Measurements from ENCODE around the gene SMPDL3B. TPM values are rescaled to one million over a fixed set of nuclear protein-coding genes. Genes with fewer than 3 reads are reported as not detected.

Gene SMPDL3B
- total RNA-seq, 1 experiment from 2014 or later = 11.7 TPM

DNA sequence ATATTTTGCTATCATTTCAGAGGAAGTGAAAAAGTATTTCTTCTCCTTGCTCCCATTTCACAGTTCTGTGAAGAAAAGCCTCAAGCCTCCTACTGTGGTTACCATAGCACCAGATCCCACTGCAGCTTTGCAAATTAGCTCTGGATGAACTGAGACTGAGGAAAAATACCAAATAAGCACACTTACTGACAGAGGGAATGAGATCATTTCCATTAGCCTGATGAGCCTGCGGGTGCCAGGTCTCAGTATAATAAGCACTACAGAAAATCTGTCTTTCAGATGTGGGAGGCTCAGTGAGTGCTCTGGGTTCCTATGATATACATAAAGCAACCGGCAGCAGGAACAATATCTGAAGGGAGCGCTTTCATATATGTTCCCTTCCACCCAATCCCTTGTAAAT, 46.3 kb downstream of the SMPDL3B start:
- ChIA-PET POLR2A (no interaction called here), CTCF (interaction anchor here (0.6 kb wide), 1 partner anchor 13 kb away, joined by 3 read pairs; no protein-coding TSS in a partner anchor)
- no peaks in the 10 kb centered on the region for H3K9me3 ChIP-seq
- H3K27me3 ChIP-seq (replicated peaks; ENCODE audit: control insufficient read depth, insufficient read depth, low read length) = no peaks in the 10 kb centered on the region
- DNase-seq = no peak
- H3K4me1 ChIP-seq = no peaks in the 10 kb centered on the region
- no TSS peak for BruUV-seq (replicated peaks)
- peaks cover 14% of the 10 kb centered on the region for H3K36me3 Mint-ChIP-seq (ENCODE audit: insufficient read depth, unreplicated experiment)
- no peaks in the 10 kb centered on the region for H3K4me1 Mint-ChIP-seq (ENCODE audit: low read depth, unreplicated experiment)
- H3K9me3 Mint-ChIP-seq (ENCODE audit: unreplicated experiment) = no peaks in the 10 kb centered on the region
- H3K27ac Mint-ChIP-seq (ENCODE audit: unreplicated experiment) = no peak overlapping the region
- H3K4me3 ChIP-seq (ENCODE audit: low read depth, low read length) = no peak overlapping the region
- no peaks in the 10 kb centered on the region for H3K36me3 ChIP-seq (ENCODE audit: control insufficient read depth, insufficient read depth, low read length)
- TF ChIP-seq, protein P1, sequence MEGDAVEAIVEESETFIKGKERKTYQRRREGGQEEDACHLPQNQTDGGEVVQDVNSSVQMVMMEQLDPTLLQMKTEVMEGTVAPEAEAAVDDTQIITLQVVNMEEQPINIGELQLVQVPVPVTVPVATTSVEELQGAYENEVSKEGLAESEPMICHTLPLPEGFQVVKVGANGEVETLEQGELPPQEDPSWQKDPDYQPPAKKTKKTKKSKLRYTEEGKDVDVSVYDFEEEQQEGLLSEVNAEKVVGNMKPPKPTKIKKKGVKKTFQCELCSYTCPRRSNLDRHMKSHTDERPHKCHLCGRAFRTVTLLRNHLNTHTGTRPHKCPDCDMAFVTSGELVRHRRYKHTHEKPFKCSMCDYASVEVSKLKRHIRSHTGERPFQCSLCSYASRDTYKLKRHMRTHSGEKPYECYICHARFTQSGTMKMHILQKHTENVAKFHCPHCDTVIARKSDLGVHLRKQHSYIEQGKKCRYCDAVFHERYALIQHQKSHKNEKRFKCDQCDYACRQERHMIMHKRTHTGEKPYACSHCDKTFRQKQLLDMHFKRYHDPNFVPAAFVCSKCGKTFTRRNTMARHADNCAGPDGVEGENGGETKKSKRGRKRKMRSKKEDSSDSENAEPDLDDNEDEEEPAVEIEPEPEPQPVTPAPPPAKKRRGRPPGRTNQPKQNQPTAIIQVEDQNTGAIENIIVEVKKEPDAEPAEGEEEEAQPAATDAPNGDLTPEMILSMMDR (IDR thresholded peaks at IDR 0.05; ENCODE audit: insufficient read depth in 1 of 2, low read depth in 1 of 2, low read length in 1 of 2, severe bottlenecking in 1 of 2, unreplicated experiment in 1 of 2) = no peak
- intact Hi-C loops (cut with micrococcal nuclease; ENCODE audit: unreplicated experiment) = no loop called here
- H3K27me3 Mint-ChIP-seq (ENCODE audit: insufficient read depth, unreplicated experiment) = no peaks in the 10 kb centered on the region
- no peak overlapping the region for H3K4me3 Mint-ChIP-seq (ENCODE audit: unreplicated experiment)

DNA sequence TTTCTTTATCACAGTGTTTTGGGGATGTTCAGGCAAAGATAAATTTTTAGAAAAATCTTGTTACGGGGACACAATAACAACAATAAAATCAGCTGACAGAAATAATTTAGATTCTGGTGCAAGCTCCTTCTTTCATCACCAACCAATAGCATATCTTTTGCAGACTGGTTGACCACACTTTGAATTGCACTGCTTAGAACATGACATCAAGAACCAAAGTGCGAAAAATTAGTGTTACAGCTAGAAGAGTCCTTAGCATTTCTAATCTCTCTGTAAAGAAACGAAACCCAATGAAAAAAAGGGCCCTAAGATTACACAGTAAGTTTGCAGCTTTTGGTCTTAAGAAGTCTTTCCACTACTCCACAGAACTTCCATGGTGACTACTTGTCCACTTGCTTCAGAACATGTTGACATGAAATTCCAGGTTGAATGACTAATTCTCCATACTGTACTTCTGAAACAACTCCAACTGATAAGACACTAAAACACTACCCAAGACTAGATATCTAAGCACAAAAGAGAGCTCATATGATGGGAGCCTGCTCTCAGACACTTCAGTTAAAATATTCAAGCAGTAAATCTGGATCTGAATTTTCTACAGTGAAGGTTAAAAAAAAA, 56.2 kb downstream of the SMPDL3B start:
- peaks cover 16% of the 10 kb centered on the region for H3K36me3 Mint-ChIP-seq (ENCODE audit: insufficient read depth, unreplicated experiment)
- H3K9me3 ChIP-seq = no peaks in the 10 kb centered on the region
- DNase-seq = no peak
- H3K27me3 Mint-ChIP-seq (ENCODE audit: insufficient read depth, unreplicated experiment) = no peaks in the 10 kb centered on the region
- no TSS peak for BruUV-seq (replicated peaks)
- H3K4me3 ChIP-seq (ENCODE audit: low read depth, low read length) = no peak overlapping the region
- no peak overlapping the region for H3K4me3 Mint-ChIP-seq (ENCODE audit: unreplicated experiment)
- CTCF ChIA-PET = no interaction called here
- intact Hi-C loops (cut with micrococcal nuclease; ENCODE audit: unreplicated experiment) = no loop called here
- TF ChIP-seq, protein P1 (IDR thresholded peaks at IDR 0.05; ENCODE audit: insufficient read depth in 1 of 2, low read depth in 1 of 2, low read length in 1 of 2, severe bottlenecking in 1 of 2, unreplicated experiment in 1 of 2) = no peak
- no peak overlapping the region for H3K27ac Mint-ChIP-seq (ENCODE audit: unreplicated experiment)
- no peaks in the 10 kb centered on the region for H3K4me1 Mint-ChIP-seq (ENCODE audit: low read depth, unreplicated experiment)
- no peaks in the 10 kb centered on the region for H3K27me3 ChIP-seq (replicated peaks; ENCODE audit: control insufficient read depth, insufficient read depth, low read length)
- H3K4me1 ChIP-seq = no peaks in the 10 kb centered on the region
- POLR2A ChIA-PET = no interaction called here
- no peaks in the 10 kb centered on the region for H3K36me3 ChIP-seq (ENCODE audit: control insufficient read depth, insufficient read depth, low read length)
- no peaks in the 10 kb centered on the region for H3K9me3 Mint-ChIP-seq (ENCODE audit: unreplicated experiment)

DNA sequence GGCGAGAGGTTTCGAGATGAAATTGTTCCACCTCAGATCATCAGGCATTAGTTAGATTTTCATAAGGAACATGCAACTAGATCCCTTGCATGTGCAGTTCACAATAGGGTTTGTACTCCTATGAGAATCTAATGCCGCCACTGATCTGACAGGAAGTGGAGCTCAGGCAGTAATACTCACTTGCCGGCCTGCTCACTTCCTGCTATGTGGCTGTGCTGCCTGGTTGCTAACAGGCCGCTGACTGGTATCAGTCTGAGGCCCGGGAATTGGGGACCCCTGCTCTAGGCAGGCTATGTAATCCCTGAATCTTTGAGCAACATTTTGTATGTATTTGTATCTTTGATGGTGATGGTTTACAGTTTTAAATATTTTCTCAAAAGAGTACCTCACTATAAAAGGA, 57.5 kb downstream of the SMPDL3B start:
- Mint-ChIP-seq H3K4me3 (ENCODE audit: unreplicated experiment) (no peak overlapping the region), H3K27me3 (ENCODE audit: insufficient read depth, unreplicated experiment) (no peaks in the 10 kb centered on the region), H3K27ac (ENCODE audit: unreplicated experiment) (no peak overlapping the region), H3K9me3 (ENCODE audit: unreplicated experiment) (no peaks in the 10 kb centered on the region), H3K36me3 (ENCODE audit: insufficient read depth, unreplicated experiment) (peaks cover 16% of the 10 kb centered on the region), H3K4me1 (ENCODE audit: low read depth, unreplicated experiment) (no peaks in the 10 kb centered on the region)
- no peaks in the 10 kb centered on the region for H3K4me1 ChIP-seq
- no peak overlapping the region for H3K4me3 ChIP-seq (ENCODE audit: low read depth, low read length)
- CTCF ChIA-PET = no interaction called here
- BruUV-seq (replicated peaks) = no TSS peak
- TF ChIP-seq, protein P1 (IDR thresholded peaks at IDR 0.05; ENCODE audit: insufficient read depth in 1 of 2, low read depth in 1 of 2, low read length in 1 of 2, severe bottlenecking in 1 of 2, unreplicated experiment in 1 of 2) = no peak
- no peak for DNase-seq
- intact Hi-C loops (cut with micrococcal nuclease; ENCODE audit: unreplicated experiment) = no loop called here
- H3K9me3 ChIP-seq = no peaks in the 10 kb centered on the region
- POLR2A ChIA-PET = no interaction called here
- no peaks in the 10 kb centered on the region for H3K27me3 ChIP-seq (replicated peaks; ENCODE audit: control insufficient read depth, insufficient read depth, low read length)
- no peaks in the 10 kb centered on the region for H3K36me3 ChIP-seq (ENCODE audit: control insufficient read depth, insufficient read depth, low read length)
